HG02798 (cell line): ENCODE measurements around the gene HIKESHI.
A peak's percentile ranks its signal among the peaks of the same experiment; 100 is the strongest.
"Not testable (repeated sequence)": the region's sequence is repeated elsewhere in the genome, so short reads cannot be mapped to it uniquely, and the experiment has no call there.

Source experiments
- ATAC-seq: cut with Tn5 transposase; IDR thresholded peaks from one replicate; pipeline ENCODE4 v1.9.1; 2021; ENCODE audit warnings: mild to moderate bottlenecking; ENCODE audit not compliant: unreplicated experiment, poor library complexity

Gene HIKESHI

GRCh38 chr11:86291466-86292262, 10.4 kb upstream of the HIKESHI start:
- peak; percentile 30 for ATAC-seq

- peak; percentile 61 for ATAC-seq
Observed at GRCh38 chr11:86292912-86293616, 9.0 kb upstream of the HIKESHI start.

GRCh38 chr11:86294026-86294425, 8.0 kb upstream of the HIKESHI start:
- ATAC-seq, result no peak

- ATAC-seq, result no peak
Observed at GRCh38 chr11:86301742-86302091, 323 bp upstream of the HIKESHI start.

- ATAC-seq, result no peak
Observed at GRCh38 chr11:86303257-86303656, 1.2 kb downstream of the HIKESHI start.

- not testable (repeated sequence) for ATAC-seq
Observed at GRCh38 chr11:86308710-86309109, 6.7 kb downstream of the HIKESHI start.

- no peak for ATAC-seq
Observed at GRCh38 chr11:86313793-86314192, 11.8 kb downstream of the HIKESHI start.

- no peak for ATAC-seq
Observed at GRCh38 chr11:86314636-86315035, 12.6 kb downstream of the HIKESHI start.

GRCh38 chr11:86335131-86335767, 33.2 kb downstream of the HIKESHI start:
- no peak for ATAC-seq

- ATAC-seq, result no peak
Observed at GRCh38 chr11:86337227-86337626, 35.2 kb downstream of the HIKESHI start.

- ATAC-seq, result no peak
Observed at GRCh38 chr11:86341382-86341781, 39.3 kb downstream of the HIKESHI start.

- ATAC-seq, result no peak
Observed at GRCh38 chr11:86346513-86346912, 44.5 kb downstream of the HIKESHI start.

GRCh38 chr11:86355256-86355655, 53.2 kb downstream of the HIKESHI start:
- ATAC-seq, result no peak

- ATAC-seq, result not testable (repeated sequence)
Observed at GRCh38 chr11:86357412-86357811, 55.4 kb downstream of the HIKESHI start.

GRCh38 chr11:86358720-86359119, 56.7 kb downstream of the HIKESHI start:
- no peak for ATAC-seq

GRCh38 chr11:86360775-86361395, 58.8 kb downstream of the HIKESHI start:
- no peak for ATAC-seq

GRCh38 chr11:86363424-86363823, 61.4 kb downstream of the HIKESHI start:
- no peak for ATAC-seq

GRCh38 chr11:86365546-86365945, 63.5 kb downstream of the HIKESHI start:
- ATAC-seq, result no peak

- no peak for ATAC-seq
Observed at GRCh38 chr11:86369668-86370067, 67.6 kb downstream of the HIKESHI start.

GRCh38 chr11:86370171-86370570, 68.1 kb downstream of the HIKESHI start:
- ATAC-seq, result no peak
